Measurements from ENCODE around the gene GRK7.

Gene GRK7

DNA sequence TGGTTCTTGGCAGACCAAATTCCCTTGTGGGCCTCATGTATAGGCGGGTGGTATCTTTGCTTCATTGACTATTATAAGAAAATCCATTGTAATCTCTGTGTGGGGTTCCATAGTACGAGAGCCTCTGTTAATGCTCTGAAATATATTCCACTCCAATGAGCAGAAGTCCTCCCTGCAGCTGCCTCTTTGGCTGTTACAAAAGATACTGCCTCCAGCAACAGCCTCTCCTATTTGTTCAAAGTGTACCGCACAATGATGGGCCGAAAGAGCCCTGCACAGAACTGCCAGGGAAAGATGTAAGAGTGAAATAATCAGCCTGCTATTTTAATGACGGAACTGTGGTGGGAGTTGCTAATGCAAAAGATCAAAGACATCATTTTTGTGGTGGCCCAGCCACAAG, 48.9 kb downstream of the GRK7 start:
- DNase-seq (ENCODE audit: extremely low read depth, low read depth), result no peak
- H3K4me3 ChIP-seq (replicated peaks; ENCODE audit: low read depth, low read length), result no peak overlapping the region
- TF ChIP-seq, protein P1, sequence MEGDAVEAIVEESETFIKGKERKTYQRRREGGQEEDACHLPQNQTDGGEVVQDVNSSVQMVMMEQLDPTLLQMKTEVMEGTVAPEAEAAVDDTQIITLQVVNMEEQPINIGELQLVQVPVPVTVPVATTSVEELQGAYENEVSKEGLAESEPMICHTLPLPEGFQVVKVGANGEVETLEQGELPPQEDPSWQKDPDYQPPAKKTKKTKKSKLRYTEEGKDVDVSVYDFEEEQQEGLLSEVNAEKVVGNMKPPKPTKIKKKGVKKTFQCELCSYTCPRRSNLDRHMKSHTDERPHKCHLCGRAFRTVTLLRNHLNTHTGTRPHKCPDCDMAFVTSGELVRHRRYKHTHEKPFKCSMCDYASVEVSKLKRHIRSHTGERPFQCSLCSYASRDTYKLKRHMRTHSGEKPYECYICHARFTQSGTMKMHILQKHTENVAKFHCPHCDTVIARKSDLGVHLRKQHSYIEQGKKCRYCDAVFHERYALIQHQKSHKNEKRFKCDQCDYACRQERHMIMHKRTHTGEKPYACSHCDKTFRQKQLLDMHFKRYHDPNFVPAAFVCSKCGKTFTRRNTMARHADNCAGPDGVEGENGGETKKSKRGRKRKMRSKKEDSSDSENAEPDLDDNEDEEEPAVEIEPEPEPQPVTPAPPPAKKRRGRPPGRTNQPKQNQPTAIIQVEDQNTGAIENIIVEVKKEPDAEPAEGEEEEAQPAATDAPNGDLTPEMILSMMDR (IDR thresholded peaks at IDR 0.05; ENCODE audit: low read depth, low read length, missing control alignments), result no peak

DNA sequence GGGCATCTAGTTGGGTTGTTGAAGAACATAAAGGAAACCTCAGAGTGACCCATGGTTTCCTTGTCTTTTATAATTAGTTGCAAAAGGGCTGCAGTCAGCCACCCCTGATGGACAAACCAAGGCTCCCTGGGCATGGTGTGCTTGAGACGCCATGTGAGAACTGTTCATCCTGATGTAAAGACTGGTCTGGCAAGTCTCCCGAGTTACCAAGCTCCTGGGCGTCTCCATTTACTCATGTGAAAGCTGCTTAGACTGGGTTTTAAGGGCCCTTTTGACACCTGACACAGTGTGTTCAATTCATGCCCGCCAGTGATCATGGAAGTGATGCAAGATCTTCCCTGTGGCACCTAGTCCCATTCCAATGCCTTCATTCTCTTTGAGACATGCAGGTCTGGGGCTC, 49.4 kb downstream of the GRK7 start:
- DNase-seq (ENCODE audit: extremely low read depth, low read depth), result no peak
- no peak overlapping the region for H3K4me3 ChIP-seq (replicated peaks; ENCODE audit: low read depth, low read length)
- TF ChIP-seq, protein P1 (IDR thresholded peaks at IDR 0.05; ENCODE audit: low read depth, low read length, missing control alignments), result no peak

All from HFF-Myc (cell line).